ENCODE results near the gene FBXL22.

DNA sequence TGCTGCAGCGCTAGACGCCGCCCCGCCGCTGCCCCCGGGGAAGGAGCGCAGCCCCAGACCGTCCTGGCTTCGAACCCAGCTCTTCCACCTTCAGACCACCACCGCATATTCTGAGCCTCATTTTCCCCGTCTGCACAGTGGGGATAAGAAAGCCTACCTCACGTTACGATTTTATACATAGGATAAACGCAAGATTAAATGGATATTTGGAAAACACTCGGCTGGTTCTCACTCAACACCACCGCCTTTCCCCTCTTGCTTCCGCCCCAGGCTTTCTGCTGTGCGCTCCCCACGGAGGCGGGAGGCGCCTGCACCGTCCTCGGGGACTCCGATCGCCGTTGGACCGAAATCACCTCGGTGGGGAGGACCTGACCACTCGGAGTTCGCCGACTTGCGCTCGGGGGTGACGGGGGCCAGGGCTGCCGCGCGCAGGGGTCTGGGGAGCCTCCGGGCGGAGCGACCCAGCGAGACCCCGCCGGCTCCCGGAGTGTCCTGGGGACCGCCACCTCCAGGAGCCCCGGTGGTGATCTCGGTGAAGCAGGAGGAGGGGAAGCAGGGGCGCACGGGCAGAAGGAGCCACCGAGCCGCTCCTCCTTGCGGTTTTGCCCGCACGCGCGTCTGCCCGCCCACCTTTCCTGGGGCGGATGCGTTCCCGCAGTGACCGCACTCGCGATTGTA lies 4.0 kb downstream of the FBXL22 start:
- TF ChIP-seq, protein P1, sequence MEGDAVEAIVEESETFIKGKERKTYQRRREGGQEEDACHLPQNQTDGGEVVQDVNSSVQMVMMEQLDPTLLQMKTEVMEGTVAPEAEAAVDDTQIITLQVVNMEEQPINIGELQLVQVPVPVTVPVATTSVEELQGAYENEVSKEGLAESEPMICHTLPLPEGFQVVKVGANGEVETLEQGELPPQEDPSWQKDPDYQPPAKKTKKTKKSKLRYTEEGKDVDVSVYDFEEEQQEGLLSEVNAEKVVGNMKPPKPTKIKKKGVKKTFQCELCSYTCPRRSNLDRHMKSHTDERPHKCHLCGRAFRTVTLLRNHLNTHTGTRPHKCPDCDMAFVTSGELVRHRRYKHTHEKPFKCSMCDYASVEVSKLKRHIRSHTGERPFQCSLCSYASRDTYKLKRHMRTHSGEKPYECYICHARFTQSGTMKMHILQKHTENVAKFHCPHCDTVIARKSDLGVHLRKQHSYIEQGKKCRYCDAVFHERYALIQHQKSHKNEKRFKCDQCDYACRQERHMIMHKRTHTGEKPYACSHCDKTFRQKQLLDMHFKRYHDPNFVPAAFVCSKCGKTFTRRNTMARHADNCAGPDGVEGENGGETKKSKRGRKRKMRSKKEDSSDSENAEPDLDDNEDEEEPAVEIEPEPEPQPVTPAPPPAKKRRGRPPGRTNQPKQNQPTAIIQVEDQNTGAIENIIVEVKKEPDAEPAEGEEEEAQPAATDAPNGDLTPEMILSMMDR (conservative IDR thresholded peaks at IDR 0.05; ENCODE audit: low read length): no peak
- TF ChIP-seq EZH2phosphoT487 (IDR thresholded peaks at IDR 0.05; ENCODE audit: borderline replicate concordance): no peak
